ENCODE measurements around the gene GLRB.
"Not testable (repeated sequence)": the region's sequence is repeated elsewhere in the genome, so short reads cannot be mapped to it uniquely, and the experiment has no call there.

The GLRB gene

GRCh38 chr4:157075811-157076577 lies at the start of gene GLRB:
GLRB (plus strand) TSS chr4:157076150; CDS start chr4:157078025, 1,875 bp downstream.
- peak; percentile 45 to 91 (median 87) for DNase-seq

DNA sequence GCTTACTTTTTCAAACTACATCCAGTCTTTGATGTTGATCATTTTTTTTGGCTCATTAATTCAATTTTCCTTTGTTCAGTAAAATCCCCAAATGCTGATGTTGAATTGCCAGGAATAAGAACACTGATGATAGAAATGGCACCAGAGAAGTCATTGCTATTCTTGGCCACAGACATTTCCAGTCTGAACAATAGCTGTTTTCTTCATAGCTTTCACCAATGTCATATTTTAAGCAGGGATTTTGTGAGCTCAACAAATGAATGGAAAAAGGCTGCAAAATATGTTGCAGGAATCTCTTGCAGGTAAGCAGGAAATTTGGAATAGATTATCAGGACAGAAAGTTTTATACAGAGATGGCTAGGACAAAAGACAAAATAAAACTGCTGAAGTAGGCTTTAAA lies 40.5 kb upstream of the GLRB start:
- no peak for DNase-seq

- DNase-seq, result no peak
Observed at GRCh38 chr4:157040405-157040804, 35.5 kb upstream of the GLRB start.

GRCh38 chr4:157043131-157043530 lies 32.8 kb upstream of the GLRB start:
- DNase-seq, result peak in 1 of 3 experiments; percentile 28

DNA sequence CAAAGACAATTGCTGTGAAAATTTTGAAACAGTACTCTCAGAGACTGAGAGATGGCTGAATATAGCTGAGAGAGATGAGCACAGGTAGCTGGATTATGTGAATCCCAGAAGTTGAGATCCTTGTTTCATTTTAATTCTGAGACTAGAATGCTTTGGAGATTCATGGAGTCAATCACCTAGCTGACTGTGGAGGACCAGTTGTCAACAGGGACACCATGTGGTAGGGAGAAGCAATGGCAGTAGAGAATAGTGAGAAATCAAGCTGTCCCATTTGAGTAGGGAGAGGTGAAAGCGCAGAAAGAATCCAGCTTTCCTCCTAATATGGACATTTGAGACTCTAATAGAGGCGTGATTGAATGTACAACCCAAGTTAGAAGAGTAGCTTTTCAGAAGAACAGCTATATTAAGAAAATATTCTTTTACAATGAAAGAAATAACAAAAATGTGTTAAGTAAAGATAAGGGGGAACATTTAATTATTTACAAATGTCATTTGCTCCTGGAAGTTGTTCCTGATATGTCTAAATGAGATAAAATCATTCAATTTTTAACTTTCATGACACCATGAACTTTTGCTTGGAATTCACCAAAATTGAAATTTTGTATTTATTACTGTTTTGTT lies 30.3 kb upstream of the GLRB start:
- DNase-seq, result peak; percentile 0 to 70 (median 27)

DNA sequence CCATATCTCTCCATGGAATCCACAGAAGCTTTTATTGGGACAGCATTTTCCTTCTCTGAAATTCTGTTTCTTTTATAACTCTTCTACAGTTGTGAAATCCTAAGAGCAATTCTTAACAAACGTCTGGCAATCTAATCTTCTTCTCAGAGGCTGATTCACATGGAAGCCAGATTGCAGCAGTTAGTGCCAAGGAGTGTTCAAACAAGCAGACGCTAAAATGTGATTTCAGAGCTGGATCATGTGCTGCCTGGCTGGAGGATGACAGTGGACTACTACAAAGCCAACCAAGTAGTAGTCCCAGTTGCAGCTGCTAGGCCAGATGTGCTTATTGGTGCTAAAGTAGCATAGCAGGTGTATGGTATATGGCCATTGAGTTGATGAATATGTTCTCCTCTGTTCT lies 27.7 kb upstream of the GLRB start:
- no peak for DNase-seq

GRCh38 chr4:157050561-157050960 lies 25.4 kb upstream of the GLRB start:
- DNase-seq, result no peak

GRCh38 chr4:157052429-157053040 lies 23.4 kb upstream of the GLRB start:
- no peak for DNase-seq

DNA sequence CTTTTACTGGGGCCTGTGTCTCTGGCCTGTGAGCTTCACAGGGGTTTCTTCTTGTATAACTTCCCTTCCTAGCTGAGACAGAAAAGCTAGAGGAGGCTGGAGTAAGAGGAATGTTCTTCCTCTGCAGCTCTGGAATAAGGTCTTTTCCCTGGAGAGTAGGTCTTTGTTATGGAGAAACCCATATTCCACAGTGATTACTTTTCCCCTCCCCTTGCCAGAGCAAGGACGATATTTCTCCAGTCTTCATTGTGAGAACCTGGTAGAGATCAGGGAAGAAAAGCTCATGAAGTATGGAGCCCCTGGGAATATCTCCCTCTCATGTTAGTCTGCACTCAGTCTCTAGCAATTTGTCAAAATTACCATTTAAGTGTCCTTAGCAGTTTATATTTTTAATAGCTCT lies 18.7 kb upstream of the GLRB start:
- DNase-seq, result peak in 2 of 3 experiments; percentile 7 to 15

DNA sequence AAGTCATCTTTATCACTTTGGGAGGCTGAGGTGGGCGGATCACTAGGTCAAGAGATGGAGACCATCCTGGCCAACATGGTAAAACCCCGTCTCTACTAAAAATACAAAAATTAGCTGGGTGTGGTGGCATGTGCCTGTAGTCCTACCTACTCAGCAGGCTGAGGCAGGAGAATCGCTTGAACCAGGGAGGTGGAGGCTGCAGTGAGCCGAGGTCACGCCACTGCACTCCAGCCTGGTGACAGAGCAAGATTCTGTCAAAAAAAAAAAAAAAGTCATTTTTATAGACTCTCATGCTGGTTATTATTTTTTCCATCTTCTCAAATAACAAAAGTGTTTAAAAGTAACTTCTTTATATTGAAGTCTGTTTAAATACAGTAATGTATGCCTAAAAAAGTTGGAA lies 17.1 kb upstream of the GLRB start:
- not testable (repeated sequence) for DNase-seq

- no peak for DNase-seq
Observed at GRCh38 chr4:157072002-157072401, 3.9 kb upstream of the GLRB start.

DNA sequence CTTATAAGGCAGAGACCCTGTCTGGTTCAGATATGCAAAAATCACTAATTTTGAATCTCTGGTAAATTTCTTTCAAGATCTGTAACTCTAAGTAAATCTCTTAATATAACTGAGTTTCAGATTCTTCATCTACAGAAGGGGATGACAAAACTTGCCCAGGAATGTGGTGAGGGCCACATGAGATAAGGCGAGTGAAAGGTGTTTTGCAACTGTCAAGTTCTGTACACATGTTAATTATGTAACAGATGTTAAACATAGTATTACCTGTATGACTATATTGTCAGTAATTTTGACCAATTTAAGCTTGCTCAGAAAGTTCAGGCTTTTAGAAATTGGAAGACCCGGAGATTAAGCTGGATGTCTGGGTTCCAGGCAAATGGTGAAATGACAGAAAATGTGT lies 549 bp upstream of the GLRB start:
- peak in 1 of 3 experiments; percentile 37 for DNase-seq

DNA sequence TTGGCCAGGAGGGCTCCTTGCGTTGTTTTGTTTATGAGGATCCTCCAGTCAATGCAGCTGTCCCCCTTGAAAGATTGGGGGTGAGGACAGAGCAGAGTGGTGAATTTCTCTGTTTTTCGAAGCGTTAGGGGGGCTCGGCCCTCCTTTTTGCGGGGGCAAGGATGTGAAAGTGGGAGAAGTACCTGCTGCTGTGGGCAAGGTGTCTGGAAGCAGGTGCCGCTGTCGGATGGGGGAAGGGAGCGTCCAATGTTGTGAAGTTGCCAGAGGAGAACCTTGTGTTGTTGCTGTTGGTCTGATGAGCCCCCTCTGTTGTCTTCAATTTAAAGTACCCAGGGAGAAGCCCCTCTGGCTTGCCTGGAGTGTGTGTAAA lies 613 bp downstream of the GLRB start:
- peak in 1 of 3 experiments; percentile 78 for DNase-seq

DNA sequence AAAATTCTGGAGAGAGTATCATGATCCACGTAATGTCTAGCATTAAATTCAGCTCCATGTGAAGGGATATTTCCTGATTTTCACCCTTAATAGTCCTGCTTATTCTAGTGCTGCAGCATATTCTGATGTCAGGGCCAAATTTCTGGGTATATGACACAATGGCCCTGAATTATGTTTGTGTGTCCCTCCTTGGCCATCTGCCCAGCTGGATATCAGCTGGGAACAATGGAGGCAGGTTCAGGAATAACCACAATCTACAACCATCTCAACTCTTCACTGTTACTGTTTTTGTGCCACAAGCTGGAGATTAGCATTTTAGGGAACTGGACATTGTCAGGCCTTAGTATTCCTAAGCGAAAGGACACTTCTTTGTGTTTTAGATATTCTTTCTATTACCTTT lies 3.5 kb downstream of the GLRB start:
- DNase-seq, result no peak

DNA sequence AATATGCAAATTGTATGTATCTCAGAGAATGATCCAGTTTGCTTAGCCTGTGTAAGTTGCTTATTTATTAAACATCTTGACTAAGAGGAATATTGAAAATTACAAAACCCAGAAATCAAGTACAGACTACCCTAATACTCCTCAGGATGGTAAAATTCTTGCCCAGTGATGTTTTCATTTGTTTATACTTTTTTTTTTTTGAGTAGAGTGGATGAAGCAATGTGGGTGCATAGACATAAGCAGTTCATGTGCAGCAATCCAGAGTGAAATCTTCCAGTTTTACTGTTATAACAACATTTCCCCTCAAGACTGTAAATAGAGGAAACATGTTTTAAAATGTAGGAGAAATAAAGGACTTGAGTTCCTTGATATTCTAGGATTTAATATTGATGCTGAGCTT lies 4.7 kb downstream of the GLRB start:
- no peak for DNase-seq

DNA sequence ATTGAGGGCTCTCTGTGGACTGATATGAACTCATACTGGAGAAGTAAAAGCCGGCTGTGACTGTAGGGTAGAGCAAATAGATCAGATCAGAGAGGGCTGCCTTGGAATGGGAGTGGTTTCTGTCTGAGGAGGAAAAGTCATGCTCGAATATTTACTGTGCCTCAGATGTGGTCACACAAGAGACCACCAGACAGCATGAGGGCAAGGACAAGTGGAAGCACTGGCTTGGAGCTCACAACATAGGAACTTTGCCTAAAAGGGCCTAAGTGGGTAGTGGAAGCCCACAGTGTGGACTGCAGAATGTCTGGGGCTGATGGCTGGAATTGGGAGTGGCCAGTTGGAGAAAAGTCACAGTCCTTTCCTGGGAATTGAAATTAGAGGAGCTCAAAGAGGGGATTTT lies 19.8 kb downstream of the GLRB start:
- no peak for DNase-seq

- DNase-seq, result no peak
Observed at GRCh38 chr4:157096439-157096838, 20.5 kb downstream of the GLRB start.

GRCh38 chr4:157099506-157099905 lies 23.6 kb downstream of the GLRB start:
- DNase-seq, result no peak

DNA sequence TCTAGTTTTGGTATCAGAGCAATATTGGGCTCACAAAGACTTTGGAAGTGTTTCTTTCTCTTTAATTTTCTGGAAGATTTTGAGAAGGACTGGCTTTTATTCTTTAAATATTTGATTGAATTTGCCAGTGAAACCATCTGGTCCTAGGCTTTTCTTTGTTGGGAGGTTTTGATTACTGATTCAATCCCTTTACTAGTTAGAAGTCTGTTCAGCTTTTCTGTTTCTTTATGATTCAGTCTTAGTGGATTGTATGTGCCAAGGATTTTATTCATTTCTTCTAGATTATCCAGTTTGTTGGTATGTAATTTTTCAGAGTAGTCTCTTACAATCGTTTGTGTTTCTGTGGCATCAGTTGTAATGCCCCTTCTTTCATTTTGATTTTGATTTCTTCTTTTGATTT lies 28.6 kb downstream of the GLRB start:
- DNase-seq, result no peak

GRCh38 chr4:157114671-157115070 lies 38.7 kb downstream of the GLRB start:
- no peak for DNase-seq

GRCh38 chr4:157115613-157116335 lies 39.8 kb downstream of the GLRB start:
- DNase-seq, result no peak

DNA sequence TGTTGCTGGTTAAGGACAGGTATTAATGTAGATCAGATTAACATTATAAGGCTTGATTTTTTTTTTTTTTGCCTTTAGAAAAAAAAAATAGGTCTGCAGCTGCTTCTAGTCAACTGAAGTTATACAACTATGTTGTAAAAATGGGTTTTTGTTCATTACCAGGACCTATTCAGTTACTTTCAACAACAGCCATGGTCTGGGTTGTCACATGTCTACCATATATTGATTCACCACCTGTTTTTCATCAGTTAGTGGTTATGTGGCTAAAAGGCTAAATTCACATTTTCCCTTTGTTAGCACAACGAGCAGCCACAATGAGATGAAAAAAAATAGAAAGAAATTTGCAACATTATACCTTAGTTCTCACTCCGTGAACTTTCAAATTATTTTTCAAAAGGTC lies 45.5 kb downstream of the GLRB start:
- DNase-seq, result no peak

GRCh38 chr4:157127571-157127970 lies 51.6 kb downstream of the GLRB start:
- DNase-seq, result peak in 1 of 3 experiments; percentile 36

DNA sequence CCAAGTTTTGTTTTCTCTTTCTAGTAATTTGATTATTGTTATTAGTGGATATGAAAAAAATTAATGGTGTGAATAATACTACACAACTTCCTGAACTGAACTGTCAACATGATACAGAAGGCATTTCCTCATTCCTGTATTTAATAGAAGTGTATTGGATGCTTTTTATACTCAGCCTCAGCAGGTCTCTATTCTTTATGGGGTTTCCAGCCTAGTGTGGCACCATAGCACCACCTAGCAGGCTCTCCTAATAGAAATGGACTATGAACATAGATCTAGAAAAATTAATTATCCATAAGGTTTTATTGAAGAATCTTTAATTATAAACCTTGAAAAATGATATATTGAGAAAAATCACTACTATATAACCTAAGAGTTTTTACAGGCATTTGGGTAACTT lies 52.4 kb downstream of the GLRB start:
- DNase-seq, result peak in 2 of 3 experiments; percentile 20 to 74

All from NCI-H1417 (cell line).